Transverse colon (tissue), 4 donors: ENCODE measurements around the gene PTPRD. TPM values are rescaled to one million over a fixed set of nuclear protein-coding genes. Genes with fewer than 3 reads are reported as not detected.

ENCODE experiments used
- DNase-seq: peaks from one replicate; pipeline ENCODE4 v3.0.0-alpha.2; 2019
- H3K27ac ChIP-seq, 4 donors: fragments of 200-600 bp; sonication (generic); 2 replicates each; pipeline ENCODE4 v1.5.1; 2016 to 2018; ENCODE audit warnings: inconsistent platforms in 4 of 4
- H3K27me3 ChIP-seq: fragments of 200-600 bp; sonication (generic); 2 replicates; pipeline ENCODE4 v1.5.1; 2017; ENCODE audit warnings: inconsistent platforms
- H3K36me3 ChIP-seq, 4 donors: fragments of 200-600 bp; sonication (generic); 2 replicates each; pipeline ENCODE4 v1.5.1; 2017 to 2019; ENCODE audit warnings: inconsistent platforms in 4 of 4
- H3K4me1 ChIP-seq, 4 donors: fragments of 200-600 bp; sonication (generic); 2 replicates each; pipeline ENCODE4 v1.5.1; 2017 to 2020; ENCODE audit warnings: inconsistent platforms in 4 of 4
- H3K4me3 ChIP-seq, 4 donors: fragments of 200-600 bp; sonication (generic); 1 replicate in 1 of 4; 2 replicates in 3 of 4; pipeline versions ENCODE4 v1.5.1 to v1.6.1; 2017 to 2019; ENCODE audit warnings: inconsistent platforms in 4 of 4
- H3K9me3 ChIP-seq, 2 donors: fragments of 200-600 bp; sonication (generic); 2 replicates each; pipeline ENCODE4 v1.5.1; 2017 to 2019; ENCODE audit warnings: inconsistent platforms in 2 of 2
- EP300 ChIP-seq: sonication (generic); formaldehyde crosslinking; IDR thresholded peaks from one replicate; pipeline ENCODE4 v1.6.1; 2017; ENCODE audit warnings: antibody characterized with exemption, low read depth
- POLR2A ChIP-seq: fragments of 450-650 bp; IDR thresholded peaks from one replicate; pipeline ENCODE4 v1.6.1; 2016; ENCODE audit warnings: antibody characterized with exemption, mild to moderate bottlenecking, moderate library complexity
- POLR2AphosphoS5 ChIP-seq, 3 donors: sonication (generic); formaldehyde crosslinking; IDR thresholded peaks; one replicate each; pipeline ENCODE4 v1.6.1; 2016; ENCODE audit warnings: antibody characterized with exemption in 3 of 3
- WGBS, 2 donors: methylation state at CpG; one replicate each; pipeline ENCODE4 v1.1.5; 2018; ENCODE audit warnings: low coverage in 1 of 2; 5-methylcytosine and 5-hydroxymethylcytosine counted together
- in situ Hi-C, 4 donors: fragments of 200-750 bp; cut with MboI; loops; one replicate each; pipeline versions ENCODE4 v1.15.0 to v1.15.1; 2017; ENCODE audit warnings: low sequenced_read_pairs in 3 of 4, low pct_ligation_motif_present in 1 of 4, low pct_unique_long_range_greater_than_20kb in 1 of 4
- intact Hi-C: fragments of 100-400 bp; cut with DNase I; formaldehyde crosslinking; loops from one replicate; pipeline ENCODE4 v1.15.1; 2023; ENCODE audit warnings: low total_unique reads
- total RNA-seq, 4 donors: library from RNA; depleted of rRNA; stranded (reverse); fragments of >200 nt; gene quantifications; one replicate each; pipeline ENCODE4 v1.1.0, GENCODE V29; 2016
- TF ChIP-seq, protein P1 (sequence below), 5 experiments: fragments of 200-600 bp in 3 of 5; fragments of 450-650 bp in 2 of 5; sonication (generic) in 3 of 5; IDR thresholded peaks; 1 replicate in 2 of 5; 2 replicates in 3 of 5; pipeline ENCODE4 v1.5.1; 2016 to 2017; ENCODE audit warnings: antibody characterized with exemption in 5 of 5, inconsistent platforms in 3 of 5, mild to moderate bottlenecking in 2 of 5, moderate library complexity in 1 of 5

Gene PTPRD
- total RNA-seq, 4 donors from 2014 or later, result 43.0 to 115 (median 79.1) TPM

DNA sequence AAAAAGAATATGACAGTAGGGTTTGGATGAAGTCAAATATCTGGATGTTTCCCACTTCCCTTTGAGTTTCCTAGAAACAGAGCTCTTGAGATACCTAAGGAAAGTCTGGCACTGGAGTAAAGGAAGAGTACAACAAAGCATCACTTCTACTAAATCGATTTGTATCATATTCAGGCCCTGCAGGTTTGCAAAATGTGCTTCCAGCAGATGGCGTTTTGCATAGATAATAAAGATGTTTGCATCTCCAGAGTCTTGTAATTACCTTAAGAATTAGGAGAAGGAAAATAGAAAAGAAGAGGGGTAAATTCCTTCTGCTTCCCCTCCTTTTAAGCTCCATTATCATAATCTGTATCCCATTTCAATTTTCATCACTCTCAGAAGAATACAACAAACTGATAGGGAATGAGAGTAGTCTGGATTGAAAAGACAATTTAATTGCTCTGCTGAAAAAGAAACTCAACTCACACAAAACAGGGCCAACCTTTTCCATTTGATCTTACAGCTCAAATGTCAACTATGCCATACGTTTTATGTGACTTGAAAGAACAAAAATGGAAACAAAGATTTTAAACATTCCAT lies 380.4 kb downstream of the PTPRD start:
- no peaks in the 10 kb centered on the region for H3K4me1 ChIP-seq
- H3K4me3 ChIP-seq, result no peak overlapping the region
- intact Hi-C loops (loop anchor here (10.0 kb wide), 1 partner anchor 918 kb away; no protein-coding TSS in a partner anchor), in situ Hi-C loops (no loop called here)
- no peaks in the 10 kb centered on the region for H3K27me3 ChIP-seq
- no peak for DNase-seq
- no peaks in the 10 kb centered on the region for H3K9me3 ChIP-seq
- no peak for TF ChIP-seq EP300
- no peak for TF ChIP-seq POLR2A
- TF ChIP-seq POLR2AphosphoS5 (IDR thresholded peaks at IDR 0.05), result no peak
- WGBS, 2 donors, result 12 to 23% methylated on average over 3 of the region's 3 CpGs
- H3K27ac ChIP-seq, result no peak overlapping the region
- H3K36me3 ChIP-seq, result no peaks in the 10 kb centered on the region

GRCh38 chr9:10230512-10230911 lies 382.3 kb downstream of the PTPRD start:
- no peaks in the 10 kb centered on the region for H3K36me3 ChIP-seq
- H3K4me1 ChIP-seq, result no peaks in the 10 kb centered on the region
- no peak overlapping the region for H3K27ac ChIP-seq
- WGBS, 2 donors, result 40 to 57% methylated on average over 1 to 2 of the region's 2 CpGs
- DNase-seq, result no peak
- TF ChIP-seq POLR2AphosphoS5 (IDR thresholded peaks at IDR 0.05) (no peak), EP300 (no peak), POLR2A (no peak)
- TF ChIP-seq, protein P1, sequence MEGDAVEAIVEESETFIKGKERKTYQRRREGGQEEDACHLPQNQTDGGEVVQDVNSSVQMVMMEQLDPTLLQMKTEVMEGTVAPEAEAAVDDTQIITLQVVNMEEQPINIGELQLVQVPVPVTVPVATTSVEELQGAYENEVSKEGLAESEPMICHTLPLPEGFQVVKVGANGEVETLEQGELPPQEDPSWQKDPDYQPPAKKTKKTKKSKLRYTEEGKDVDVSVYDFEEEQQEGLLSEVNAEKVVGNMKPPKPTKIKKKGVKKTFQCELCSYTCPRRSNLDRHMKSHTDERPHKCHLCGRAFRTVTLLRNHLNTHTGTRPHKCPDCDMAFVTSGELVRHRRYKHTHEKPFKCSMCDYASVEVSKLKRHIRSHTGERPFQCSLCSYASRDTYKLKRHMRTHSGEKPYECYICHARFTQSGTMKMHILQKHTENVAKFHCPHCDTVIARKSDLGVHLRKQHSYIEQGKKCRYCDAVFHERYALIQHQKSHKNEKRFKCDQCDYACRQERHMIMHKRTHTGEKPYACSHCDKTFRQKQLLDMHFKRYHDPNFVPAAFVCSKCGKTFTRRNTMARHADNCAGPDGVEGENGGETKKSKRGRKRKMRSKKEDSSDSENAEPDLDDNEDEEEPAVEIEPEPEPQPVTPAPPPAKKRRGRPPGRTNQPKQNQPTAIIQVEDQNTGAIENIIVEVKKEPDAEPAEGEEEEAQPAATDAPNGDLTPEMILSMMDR (IDR thresholded peaks at IDR 0.05), result no peak
- in situ Hi-C loops, result no loop called here
- no peak overlapping the region for H3K4me3 ChIP-seq
- no peaks in the 10 kb centered on the region for H3K9me3 ChIP-seq
- intact Hi-C loops, result loop anchor here (10.0 kb wide), 1 partner anchor 916 kb away; no protein-coding TSS in a partner anchor
- no peaks in the 10 kb centered on the region for H3K27me3 ChIP-seq

DNA sequence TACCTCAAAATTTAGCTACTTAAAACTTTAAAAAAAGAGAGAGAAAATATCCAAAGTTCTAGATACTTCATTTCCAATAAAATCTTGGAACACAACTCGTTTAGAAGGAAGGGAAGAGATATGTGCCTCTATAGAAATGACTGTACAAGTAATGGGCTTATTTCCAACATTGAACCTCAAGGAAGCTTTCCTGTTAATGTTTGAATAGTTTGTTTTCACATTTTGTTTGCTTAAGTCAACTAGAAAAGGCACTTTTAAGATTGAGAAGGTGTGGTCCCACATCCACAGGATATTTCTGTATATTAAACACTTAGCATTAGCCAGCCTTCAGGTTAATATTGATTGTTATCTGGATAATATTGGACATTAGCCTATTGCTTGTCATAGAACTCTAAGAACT lies 384.7 kb downstream of the PTPRD start:
- Histone ChIP-seq H3K36me3 (no peaks in the 10 kb centered on the region), H3K27me3 (no peaks in the 10 kb centered on the region), H3K9me3 (no peaks in the 10 kb centered on the region), H3K4me1 (no peaks in the 10 kb centered on the region), H3K27ac (no peak overlapping the region), H3K4me3 (no peak overlapping the region)
- TF ChIP-seq POLR2A, result no peak
- TF ChIP-seq, protein P1 (IDR thresholded peaks at IDR 0.05), result no peak
- TF ChIP-seq POLR2AphosphoS5 (IDR thresholded peaks at IDR 0.05), result no peak
- TF ChIP-seq EP300, result no peak
- no peak for DNase-seq
- in situ Hi-C loops, result no loop called here
- WGBS, 2 donors, result 23 to 28% methylated on average over 1 of the region's 1 CpG
- intact Hi-C loops, result no loop called here

- Histone ChIP-seq H3K9me3 (no peaks in the 10 kb centered on the region), H3K4me3 (no peak overlapping the region), H3K36me3 (no peaks in the 10 kb centered on the region), H3K4me1 (no peaks in the 10 kb centered on the region), H3K27ac (no peak overlapping the region), H3K27me3 (no peaks in the 10 kb centered on the region)
- no peak for TF ChIP-seq POLR2AphosphoS5 (IDR thresholded peaks at IDR 0.05)
- TF ChIP-seq EP300, result no peak
- TF ChIP-seq, protein P1 (IDR thresholded peaks at IDR 0.05), result no peak
- no peak for TF ChIP-seq POLR2A
- intact Hi-C loops (no loop called here), in situ Hi-C loops (no loop called here)
- WGBS, 2 donors, result 63 to 66% methylated on average over 4 of the region's 4 CpGs
- no peak for DNase-seq
Measured at GRCh38 chr9:10226996-10227395, 385.8 kb downstream of the PTPRD start.

DNA sequence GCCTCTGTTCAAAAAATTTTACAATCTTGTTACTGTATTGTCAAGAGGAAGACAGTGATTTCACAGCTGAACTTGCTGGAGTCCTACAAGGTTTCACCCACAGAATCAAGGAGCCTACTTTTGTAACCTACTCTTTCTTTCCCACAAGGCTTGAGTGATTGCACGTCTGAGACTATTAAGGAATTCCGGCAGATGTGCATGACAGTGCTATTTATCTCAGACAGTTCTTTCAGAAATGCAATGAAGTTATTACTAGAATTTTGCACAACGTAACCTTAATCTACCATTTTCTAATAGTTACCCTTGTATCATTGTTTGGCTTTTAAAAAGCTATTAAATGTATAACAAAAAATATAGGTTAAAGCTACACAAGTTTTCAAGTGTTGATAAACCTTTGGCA lies 400.1 kb downstream of the PTPRD start:
- Histone ChIP-seq H3K36me3 (no peaks in the 10 kb centered on the region), H3K27ac (no peak overlapping the region), H3K27me3 (no peaks in the 10 kb centered on the region), H3K4me1 (no peaks in the 10 kb centered on the region), H3K4me3 (no peak overlapping the region), H3K9me3 (no peaks in the 10 kb centered on the region)
- intact Hi-C loops (no loop called here), in situ Hi-C loops (no loop called here)
- no peak for DNase-seq
- 58 to 87% methylated on average over 3 of the region's 3 CpGs for WGBS, 2 donors
- TF ChIP-seq, protein P1 (IDR thresholded peaks at IDR 0.05), result no peak
- TF ChIP-seq POLR2A (no peak), POLR2AphosphoS5 (IDR thresholded peaks at IDR 0.05) (no peak), EP300 (no peak)
